Esophagus muscularis mucosa (tissue), 3 donors: ENCODE data around the gene CIT.

ENCODE experiments used
- POLR2AphosphoS5 ChIP-seq, 2 donors: sonication (generic); formaldehyde crosslinking; IDR thresholded peaks; one replicate each; pipeline ENCODE4 v1.6.1; 2017; ENCODE audit warnings: antibody characterized with exemption in 2 of 2
- TF ChIP-seq, protein P1 (sequence below), 3 experiments: fragments of 200-600 bp in 2 of 3; fragments of 450-650 bp in 1 of 3; sonication (generic) in 2 of 3; IDR thresholded peaks; one replicate each; pipeline ENCODE4 v1.5.1; 2017 to 2019; ENCODE audit warnings: antibody characterized with exemption in 3 of 3, mild to moderate bottlenecking in 2 of 3, moderate library complexity in 1 of 3

DNA sequence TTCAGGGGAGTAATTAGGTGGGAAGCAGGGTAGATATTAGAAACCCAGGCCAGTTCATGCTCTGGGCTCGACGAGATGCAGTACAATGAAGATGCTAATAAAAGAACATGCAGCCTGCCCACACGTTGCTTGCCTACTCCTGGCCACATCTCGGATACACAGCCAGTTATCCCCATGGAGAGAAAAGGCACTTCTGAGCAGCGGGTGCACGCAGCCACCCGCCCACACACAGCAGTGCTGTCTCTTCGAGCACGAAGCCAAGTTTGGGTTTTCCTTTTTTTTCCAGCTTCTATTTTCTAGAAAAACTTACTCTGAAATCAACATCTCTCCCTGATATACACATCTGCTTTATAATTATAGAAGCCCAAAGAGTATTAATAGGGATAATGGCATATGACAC lies 85.7 kb downstream of the CIT start:
- no peak for TF ChIP-seq POLR2AphosphoS5 (IDR thresholded peaks at IDR 0.05)
- TF ChIP-seq, protein P1, sequence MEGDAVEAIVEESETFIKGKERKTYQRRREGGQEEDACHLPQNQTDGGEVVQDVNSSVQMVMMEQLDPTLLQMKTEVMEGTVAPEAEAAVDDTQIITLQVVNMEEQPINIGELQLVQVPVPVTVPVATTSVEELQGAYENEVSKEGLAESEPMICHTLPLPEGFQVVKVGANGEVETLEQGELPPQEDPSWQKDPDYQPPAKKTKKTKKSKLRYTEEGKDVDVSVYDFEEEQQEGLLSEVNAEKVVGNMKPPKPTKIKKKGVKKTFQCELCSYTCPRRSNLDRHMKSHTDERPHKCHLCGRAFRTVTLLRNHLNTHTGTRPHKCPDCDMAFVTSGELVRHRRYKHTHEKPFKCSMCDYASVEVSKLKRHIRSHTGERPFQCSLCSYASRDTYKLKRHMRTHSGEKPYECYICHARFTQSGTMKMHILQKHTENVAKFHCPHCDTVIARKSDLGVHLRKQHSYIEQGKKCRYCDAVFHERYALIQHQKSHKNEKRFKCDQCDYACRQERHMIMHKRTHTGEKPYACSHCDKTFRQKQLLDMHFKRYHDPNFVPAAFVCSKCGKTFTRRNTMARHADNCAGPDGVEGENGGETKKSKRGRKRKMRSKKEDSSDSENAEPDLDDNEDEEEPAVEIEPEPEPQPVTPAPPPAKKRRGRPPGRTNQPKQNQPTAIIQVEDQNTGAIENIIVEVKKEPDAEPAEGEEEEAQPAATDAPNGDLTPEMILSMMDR (IDR thresholded peaks at IDR 0.05): no peak
